Fibroblast of skin of abdomen (primary cell): ENCODE results near the gene YBX2.

Experiments used
- DNase-seq: peaks from one replicate; pipeline ENCODE4 v3.0.0-alpha.2; 2013

Gene YBX2

DNA sequence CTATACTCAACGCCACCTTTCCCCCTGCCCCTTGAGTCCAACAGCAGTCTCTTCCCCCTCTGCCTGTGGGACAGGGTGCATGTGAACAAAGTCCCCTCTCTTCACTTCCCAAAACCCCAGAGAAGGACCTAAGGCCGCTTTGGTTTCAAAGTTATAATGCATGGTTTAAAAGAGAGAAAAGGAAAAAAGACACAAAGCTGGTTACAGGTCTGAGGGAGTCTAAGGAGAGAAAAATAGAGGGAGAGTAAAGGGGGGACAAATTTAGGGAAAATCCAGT is 51.0 kb downstream of the YBX2 start:
- no peak for DNase-seq

DNA sequence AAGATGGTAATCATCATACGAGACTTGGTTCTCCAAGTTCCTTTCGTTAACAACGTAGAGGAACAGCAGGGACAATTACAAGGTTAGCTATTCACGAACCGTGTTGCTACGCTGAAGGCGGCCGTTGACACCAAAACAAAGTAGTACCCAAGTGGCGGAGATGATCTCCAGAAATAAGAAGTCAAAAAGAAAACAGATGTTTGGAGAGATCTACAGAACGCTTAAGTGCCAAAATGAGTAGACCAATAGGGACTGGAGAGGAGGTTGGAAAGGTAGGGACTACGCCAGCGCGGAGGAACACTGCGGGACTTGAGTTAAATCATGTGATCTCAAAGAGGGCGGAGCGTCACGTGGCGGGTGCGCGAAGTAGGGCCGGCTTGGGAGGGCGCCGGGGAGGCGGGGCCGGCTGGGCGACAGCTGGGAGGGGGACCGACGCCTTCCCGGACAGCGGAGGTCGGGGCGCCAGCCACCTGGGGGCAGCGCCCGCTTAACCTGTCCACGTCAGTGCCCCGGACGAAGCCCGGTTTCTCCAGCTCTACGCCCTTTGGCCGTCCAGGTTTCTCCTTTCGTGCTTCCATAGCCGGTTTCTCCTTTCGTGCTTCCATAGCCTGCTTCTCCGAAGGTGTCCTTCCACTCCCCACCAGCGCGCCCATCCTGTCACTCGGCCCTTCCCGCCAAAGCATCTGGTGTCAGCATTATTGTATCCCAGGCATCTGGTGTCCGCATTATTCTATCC is 51.6 kb downstream of the YBX2 start:
- DNase-seq = peak; percentile 96

DNA sequence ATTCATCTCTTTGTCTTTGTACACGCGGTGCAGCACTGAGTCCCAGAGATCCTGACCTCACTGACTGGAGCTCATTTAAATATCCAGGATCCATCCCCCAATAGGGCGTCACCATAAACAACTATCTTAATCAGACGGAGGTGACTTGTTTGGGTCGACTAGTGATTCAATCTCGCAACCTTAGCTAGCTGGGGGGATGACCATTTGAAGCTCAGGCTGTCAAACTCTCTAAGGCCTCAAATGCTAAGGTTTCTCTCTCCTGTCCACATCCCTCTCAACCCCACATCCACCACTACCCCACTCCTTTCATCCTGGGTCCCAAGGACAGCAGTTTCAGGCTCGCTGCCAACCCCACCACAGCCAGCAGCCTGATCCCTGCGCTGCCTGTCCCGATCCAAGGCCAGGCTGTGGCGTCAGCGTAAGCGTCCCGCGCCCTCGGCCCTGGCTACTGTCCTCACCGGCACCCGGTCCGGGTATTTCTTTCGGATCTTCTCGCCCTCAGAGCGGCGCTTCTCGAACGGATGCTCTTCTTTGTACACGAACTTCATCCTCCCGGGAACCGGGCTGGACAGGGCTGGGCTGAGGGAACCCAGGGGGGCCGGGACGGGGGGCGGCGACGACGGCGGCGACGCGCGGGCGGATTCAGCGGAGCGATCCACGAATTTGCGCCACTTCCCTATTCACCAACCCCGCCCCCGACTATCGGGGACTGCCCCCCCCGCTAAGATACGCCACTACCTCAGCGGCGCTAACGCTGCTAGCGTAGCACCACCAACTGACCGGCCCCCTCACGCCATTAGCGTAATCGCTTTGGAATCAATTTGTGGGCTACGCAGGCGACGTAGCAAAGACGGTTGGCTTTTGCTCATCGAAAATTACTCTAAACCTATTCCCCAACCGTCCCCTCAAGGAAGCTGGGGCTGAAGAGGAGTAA is 52.4 kb downstream of the YBX2 start, which contains the start of gene GABARAP:
Gene GABARAP, minus strand, starts transcription at position 667 of the 934 bp plus-strand sequence. Its CDS starts 119 bp downstream, at position 548.
- DNase-seq = peak; percentile 92

DNA sequence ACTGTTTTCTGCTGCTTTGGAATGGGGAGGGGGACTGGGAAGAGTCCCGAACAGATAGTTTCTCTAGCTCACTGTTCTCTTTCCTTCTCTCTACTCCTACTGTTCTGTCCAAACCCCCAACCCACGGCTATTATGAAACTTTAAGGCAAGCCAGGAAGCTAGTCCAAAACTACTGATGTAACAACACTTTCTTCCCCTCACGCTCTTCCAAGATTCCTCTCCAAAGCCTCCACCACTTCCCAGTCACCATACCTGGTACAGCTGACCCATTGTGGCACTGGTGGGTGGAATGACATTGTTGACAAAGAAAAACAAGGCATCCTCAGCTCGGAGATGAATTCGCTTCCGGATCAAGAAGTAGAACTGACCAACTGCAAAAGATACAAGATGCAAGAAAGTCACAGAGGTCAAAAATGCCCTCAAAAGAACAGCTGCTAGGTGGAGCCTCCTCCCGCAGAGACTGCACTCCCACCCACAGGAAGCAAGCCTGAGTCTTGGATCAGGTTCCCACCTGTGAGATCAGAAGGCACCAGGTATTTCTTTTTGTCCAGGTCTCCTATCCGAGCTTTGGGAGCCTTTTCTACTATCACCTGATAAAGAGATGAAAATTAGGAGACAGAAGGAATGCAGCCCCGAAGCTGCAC is 53.2 kb downstream of the YBX2 start:
- DNase-seq = no peak

DNA sequence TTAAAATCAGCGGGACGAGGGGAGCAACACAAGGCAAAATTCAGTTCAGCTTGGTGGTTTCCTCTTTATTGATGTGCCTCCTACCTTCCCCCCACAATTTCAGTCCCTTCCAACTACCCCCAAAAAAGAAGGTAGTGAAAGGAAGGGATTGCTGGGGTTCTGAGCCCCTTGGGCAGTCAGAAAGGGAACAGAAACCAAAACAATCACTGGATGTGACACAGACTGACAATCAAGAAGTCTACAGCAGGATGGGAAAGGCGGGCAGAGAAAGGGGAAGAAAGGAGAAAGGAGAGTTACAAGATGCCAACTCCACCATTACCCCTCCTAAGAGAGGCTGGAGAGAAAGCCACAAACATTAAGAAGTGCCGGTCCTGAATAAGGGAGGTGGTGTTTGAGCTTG is 54.1 kb downstream of the YBX2 start:
- DNase-seq = no peak

DNA sequence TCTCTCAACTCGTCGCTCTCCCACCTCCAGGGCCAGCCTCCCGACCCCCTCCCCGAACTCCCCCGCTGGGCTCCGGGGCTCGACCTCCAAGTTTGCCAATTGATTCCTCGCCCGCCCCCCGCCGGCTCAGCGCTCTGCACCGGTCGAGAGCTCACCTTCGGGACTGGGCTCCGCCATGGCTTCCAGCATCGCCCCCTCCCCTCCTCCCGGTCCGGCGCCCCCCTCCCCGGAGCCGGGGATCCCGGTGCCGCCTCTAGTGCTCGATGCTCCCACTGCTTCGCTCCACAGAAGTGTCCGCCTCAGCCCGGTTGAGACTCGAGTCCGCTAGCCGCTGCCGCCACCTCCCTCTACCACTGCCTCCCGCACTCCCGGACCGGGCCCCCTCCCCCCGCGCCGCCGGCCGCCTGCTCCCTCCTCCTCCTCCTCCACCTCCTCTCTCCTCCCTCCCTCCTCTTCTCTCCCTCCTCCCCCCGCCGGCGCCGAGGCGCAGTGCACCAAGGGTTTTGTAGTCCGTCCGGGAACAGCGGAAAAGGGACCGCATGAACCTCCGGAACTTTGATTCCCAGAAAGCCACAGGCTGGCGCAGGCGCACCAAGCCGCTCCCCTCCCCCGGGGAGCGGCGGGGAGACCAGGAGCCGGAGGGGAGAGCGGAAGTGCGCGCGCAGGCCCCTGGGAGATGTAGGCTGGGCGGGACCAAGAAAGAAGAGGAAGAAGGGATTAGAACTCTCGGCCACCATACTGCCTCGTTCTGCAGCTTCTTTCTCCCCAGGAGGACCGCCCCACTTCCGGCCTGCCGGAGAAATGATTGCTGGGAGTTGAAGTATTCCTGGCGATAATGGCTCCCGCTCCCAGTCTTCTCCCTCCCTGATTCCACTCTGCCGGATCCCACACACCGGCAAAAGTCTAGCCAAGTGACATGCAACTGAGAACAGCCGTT is 55.1 kb downstream of the YBX2 start, which contains the start of gene PHF23:
Gene PHF23, minus strand, starts transcription at position 367 of the 937 bp plus-strand sequence. Its CDS starts 178 bp downstream, at position 189.
- peak; percentile 100 for DNase-seq

DNA sequence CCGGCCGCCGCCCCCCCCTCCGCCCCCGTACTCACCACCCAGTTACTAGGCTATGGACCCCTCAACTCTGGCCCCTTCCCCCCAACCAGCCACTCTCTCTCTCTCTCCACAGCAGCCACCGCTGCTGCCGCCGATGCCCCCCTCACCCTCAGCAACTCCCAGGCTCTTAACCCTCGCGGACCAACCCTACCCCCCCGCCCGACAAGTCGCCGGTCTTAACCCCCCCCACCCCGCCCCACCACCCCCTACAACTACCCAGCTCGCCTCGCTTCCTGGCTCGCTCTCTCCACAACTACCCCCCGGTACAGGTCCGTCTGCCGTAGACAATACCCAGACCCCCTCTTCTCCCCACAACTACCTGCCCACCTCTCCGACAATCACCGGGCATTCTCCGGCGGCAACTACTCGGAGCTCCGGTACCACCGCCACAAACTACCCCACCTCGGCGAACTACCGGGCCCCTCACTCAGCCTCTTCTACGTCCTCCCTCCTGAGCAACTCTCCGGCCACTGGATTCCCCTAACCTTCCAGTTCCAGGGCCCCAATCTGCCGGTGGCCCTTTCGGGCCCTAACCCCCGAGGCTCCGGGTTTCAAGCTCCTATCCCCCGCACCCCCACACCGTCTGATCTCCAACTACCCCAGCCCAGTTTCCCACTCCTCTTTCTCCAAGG is 55.9 kb downstream of the YBX2 start:
- DNase-seq = peak; percentile 47
